HG03378 (cell line): ENCODE data around the gene ABCA13.
"Not testable (repeated sequence)": the region's sequence is repeated elsewhere in the genome, so short reads cannot be mapped to it uniquely, and the experiment has no call there.

Experiments used
- ATAC-seq: cut with Tn5 transposase; IDR thresholded peaks from one replicate; pipeline ENCODE4 v1.9.1; 2021; ENCODE audit warnings: mild to moderate bottlenecking, moderate library complexity; ENCODE audit not compliant: unreplicated experiment

Gene ABCA13

DNA sequence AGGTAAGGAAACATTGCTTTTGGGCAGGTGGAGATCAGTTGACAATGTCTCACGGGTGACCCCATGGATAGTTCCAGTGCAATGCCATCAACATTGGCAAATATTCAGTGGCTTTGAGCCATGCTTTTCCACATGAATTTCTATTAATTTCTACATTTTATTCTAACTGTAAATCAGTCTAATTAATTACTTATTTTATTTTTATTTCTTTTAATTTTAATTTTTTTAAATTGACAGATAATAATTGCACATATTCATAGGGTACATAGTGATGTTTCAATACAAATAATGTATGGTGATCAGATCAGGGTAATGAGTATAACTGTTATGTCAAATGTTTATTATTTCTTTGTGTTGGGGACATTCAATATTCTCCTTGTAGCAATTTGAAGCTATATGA is 3.8 kb downstream of the ABCA13 start:
- ATAC-seq = no peak

DNA sequence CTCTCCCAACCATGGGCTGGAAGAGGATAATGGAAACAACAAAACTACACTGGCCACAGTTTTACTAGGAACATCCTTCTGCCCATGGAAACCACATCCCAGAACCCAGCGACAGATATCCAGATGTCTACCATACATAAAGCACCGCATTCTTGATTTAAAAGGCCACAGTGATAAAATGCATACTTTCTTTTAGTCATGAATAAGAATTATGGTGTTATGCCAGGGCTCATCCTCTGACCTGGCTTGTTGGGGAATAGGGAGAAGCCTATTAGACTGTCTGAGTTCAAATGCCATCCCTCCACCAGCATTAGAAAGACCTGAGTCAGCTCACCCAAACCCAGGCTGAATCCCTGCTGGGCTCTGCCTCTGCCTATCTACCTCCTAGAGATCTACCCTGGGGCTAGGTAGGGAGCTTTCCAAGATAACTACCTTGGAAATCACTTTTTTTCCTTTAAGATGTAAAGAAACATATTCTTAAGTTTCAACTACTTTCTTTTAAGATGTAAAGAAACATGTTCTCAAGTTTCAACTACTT is 5.2 kb downstream of the ABCA13 start:
- no peak for ATAC-seq

DNA sequence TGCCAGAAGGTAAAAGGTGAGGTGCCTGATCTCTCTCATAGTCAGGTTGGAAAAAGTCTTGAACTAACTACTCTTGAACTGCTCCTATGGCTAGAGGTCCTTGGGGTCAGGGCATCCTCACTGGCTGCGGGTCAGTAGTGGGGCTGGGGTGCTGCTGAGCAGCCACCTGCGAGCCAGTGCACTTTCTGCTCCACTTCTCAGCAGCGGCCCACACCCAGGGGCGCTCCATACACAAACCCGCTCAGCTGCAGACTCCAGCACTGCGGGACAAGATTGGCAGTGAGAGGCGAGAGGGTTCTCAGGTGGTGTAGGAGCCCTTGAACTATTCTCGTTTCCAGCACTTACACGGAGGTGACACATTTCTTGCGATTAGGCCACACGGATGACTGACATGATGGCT is 6.0 kb downstream of the ABCA13 start:
- no peak for ATAC-seq

DNA sequence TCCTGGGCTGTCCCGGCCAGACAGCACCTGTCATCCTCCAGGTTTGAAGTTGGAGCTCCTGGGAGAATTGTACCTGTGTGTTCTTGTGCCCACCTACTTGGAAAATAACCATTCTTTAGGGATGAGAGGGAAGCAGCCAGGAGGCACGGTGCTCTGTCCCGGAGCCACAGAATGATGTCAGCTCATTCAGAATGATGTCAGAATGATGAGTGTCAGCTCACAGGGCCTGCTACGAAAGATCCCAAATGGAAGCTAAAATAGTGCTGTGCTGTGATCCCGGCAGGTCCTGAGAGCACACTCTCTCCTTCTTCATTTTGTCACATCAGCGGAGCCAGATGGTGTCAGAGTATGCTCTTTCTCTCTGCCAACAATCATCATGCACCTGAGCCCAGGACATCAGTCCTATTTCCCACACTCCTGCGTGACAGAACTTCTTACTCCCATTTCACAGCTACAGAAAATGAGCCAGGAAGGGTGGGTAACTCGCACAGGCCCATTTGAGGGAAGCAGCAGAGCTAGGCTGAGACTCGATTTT is 8.3 kb downstream of the ABCA13 start:
- no peak for ATAC-seq

DNA sequence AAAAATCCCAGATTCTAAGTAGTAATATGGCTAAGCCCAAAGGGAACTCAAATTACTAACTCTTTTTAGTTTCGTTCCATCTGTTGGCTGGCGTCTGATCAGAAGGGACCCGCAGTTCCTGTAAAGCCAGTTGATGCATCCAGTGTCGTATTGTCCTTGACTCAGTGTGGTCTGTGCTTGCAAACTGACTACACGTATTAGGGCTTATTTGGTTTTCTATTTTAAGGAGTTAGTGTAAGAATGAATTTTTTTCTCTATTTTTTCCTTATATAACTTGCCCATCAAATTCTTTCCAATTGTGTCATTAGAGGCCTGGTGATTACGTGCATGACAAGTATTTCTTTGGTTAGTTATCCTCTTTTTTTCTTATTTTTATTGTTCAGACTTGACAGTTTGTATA is 9.7 kb downstream of the ABCA13 start:
- ATAC-seq = no peak

DNA sequence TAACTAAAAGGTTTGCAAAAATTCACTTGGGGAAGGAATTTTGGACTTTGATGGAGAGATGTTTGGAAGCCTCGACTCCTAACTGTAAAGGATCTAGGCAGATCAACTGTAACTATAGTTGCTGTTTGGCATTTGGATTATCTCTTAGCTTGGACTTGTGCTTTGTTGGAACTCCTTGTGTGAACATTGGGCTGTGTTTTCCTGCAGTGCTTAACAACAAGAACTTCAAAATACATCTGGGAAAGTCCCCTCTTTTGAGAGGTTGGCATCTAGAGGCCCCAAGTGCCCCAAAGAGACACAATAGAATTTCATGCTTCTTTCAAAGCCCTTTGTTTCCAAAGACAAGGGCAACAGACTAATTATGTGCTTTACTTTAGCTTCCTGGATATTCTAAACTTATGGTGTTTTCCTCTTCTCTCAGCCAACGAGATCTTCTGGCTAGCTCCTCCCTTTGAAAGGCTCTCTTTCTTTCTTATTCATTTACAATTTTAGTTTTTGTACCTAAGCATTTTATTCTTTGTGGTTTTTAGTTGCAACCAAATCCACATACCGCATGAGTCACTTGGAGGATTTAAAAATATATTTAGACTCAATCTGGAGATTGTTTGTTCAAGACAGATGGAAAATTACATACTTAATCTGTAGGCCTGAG is 11.6 kb downstream of the ABCA13 start:
- no peak for ATAC-seq

DNA sequence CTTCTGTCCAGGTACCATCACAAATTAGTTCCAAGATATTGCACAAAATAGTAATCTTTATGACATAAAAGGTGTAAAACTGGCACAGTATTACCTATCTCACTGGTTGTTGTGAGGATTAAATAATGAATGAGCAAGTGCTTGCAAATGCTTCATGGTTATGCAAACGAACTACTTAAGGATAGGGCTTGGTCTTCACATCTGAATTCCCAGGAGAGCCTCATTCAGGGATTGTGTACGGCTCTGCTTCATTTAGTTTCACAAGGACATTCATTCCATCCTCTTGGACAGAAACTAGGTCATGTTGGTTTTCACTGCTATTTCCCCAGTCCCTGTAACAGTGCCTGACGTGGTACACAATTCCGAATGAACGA is 12.1 kb downstream of the ABCA13 start:
- no peak for ATAC-seq

DNA sequence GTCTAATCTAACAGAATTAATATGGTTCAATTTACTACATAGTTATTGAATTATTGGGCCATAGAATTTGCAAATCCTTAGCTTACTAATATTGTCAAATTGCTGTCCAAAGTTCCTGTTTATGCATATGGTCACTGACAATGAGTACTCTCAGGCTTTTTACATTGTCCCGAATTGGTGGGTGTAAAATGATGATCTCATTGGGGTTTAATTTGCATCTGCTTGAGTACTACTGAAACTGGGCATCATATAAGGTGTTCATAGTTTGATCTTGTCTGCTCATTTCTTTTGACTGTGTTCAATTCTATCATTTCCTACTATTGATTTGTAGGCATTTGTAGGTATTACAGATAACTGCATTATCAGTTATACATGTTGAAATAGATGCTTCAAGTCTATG is 12.7 kb downstream of the ABCA13 start:
- ATAC-seq = no peak

DNA sequence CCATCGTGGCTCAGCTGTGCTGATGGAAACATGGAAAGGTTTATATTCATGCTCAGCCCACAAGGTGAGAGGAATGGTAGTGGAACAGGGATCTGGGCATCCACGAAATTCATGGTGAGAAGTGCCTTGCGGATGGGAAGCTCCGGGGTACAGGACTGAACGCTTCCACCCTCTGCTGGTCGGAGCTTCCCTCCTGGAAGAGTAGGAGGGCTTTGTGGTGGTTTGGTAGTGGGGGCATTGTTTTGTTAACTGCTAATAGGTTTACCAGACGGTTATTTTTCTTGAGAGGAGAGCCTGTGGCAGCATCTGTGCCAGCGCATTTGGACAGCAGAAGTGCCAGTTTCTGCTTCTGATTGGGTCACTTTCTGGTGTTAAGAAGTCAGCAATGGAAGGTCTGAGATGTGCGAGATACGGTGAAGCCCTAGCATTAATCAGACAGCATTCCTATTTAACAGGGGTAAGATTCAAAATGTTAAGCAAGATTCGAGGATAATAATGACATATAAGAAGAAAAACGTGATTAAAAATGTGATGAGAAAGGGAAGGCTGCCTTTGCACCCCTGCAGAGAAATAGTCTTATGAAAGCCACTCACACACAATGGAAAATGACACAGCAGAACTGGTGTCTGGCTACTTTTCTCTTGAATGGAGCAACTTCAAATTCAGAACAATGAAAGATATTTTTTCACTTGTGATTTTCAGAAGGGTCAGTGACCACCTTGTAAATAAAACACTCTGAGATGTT is 17.7 kb downstream of the ABCA13 start:
- ATAC-seq = no peak

DNA sequence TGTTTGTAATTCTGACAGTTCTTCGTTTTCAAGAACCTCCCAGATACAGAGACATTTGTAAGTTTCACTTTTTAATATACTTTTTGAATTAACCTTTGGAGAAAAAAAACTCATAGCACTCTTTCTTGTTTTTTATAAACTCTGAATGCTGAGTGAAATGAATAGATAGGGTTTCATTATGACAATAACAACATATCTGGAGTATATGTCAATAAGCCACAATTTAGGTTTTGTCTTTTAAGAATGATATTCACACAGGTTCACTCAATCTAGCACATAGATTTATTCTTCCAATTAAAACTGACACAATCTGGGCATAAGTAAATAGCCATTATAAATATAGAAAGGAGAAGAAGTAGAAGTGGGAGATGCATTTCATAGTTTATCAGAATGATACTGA is 21.7 kb downstream of the ABCA13 start:
- no peak for ATAC-seq

DNA sequence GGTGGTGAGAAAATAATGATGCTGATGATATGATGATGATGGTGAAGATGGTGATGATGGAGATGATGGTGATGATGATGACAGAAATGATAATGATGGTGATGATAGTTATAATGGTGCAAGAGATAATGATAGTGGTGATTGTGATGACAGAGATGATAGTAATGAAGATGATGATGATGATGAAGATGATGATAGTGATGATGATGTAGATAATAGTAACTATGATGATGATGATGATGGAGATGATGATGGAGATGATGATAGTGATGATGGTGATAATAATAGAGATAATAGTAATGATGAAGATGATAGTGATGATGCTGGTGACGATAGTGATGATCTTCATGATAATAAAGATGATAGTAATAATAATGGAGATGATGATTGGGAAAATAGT is 22.2 kb downstream of the ABCA13 start:
- no peak for ATAC-seq

DNA sequence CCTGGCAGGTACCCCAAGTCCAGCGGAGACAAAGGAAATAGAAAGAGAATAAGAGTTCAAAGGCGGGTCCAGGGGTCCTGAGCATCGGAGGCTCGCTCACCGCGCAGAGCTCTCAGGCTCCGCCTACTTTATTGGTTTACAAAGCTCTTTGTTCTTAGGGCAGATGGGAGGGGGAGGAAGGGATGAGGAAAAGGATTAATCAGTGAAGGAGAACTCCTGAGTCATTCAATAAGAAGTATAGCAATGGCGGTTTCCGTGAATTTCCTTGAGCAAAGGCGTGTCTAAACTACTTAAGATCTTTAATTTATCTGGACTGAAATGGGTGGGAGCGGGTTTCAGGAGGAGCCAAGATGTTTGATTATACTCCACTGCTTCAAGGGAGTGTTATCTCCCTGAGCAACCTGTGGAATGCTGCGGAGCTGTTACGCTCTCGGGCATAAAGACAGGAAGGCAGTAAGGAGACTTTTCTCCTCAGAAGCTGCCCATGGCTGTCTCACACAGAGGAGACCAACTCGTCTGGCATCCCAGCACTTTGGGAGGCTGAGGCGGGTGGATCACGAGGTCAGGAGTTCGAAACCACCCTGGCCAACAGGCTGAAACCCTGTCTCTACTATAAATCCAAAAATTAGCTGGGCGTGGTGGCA is 29.8 kb downstream of the ABCA13 start:
- ATAC-seq = not testable (repeated sequence)

DNA sequence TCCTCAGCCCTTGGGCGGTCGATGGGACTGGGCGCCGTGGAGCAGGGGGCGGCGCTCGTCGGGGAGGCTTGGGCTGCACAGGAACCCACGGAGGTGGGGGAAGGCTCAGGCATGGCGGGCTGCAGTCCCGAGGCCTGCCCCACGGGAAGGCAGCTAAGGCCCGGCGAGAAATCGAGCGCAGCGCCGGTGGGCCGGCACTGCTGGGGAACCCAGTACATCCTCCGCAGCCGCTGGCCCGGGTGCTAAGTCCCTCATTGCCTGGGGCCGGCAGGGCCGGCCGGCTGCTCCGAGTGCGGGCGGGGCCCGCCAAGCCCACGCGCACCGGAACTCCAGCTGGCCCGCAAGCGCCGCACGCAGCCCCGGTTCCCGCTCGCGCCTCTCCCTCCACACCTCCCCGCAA is 31.7 kb downstream of the ABCA13 start:
- ATAC-seq = not testable (repeated sequence)

DNA sequence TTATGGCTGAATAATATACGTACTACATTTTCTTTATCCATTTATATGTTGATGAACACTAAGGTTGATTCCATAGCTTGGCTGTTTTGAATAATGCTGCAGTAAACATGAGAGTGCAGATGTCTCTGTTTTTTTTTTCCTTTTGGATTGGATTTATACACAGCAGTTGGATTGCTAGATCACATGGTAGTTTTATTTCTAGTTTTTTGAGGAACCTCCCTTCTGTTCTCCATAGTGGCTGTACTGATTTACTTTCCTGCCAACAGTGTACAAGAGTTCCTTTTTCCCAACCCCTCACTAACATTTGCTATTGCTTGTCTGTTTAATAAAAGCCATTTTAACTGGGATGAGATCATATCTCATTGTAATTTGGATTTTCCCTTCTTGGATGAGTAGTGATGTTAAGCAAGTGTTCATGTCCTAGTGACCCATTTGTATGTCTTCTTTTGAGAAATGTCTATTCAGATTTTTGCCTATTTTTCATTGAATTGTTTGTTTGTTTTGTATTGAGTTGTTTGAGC is 36.0 kb downstream of the ABCA13 start:
- ATAC-seq = no peak

DNA sequence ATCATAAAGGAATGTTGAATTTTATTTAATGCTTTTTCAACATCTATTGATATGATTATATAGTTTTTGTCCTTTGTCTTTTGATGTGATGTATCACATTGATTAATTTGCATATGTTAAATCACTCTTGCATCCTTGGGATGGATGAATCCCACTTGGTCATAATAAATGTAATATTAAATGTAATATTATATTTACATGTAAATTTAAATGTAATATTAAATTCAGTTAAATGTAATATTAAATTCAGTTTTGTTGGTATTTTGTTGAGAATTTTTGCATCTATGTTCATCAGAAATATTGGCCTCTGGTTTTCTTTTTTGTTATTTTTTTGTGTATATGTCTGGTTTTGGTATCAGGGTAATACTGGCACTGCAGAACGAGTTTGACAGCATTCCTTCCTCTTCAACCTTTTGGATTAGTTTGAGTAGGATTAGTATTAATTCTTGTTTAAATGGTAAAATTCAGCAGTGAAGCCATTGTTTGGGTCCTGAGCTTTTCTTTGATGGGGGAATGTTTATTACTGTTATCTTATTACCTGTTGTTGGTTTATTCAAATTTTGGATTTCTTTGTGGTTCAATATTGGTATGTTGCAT is 37.8 kb downstream of the ABCA13 start:
- no peak for ATAC-seq

DNA sequence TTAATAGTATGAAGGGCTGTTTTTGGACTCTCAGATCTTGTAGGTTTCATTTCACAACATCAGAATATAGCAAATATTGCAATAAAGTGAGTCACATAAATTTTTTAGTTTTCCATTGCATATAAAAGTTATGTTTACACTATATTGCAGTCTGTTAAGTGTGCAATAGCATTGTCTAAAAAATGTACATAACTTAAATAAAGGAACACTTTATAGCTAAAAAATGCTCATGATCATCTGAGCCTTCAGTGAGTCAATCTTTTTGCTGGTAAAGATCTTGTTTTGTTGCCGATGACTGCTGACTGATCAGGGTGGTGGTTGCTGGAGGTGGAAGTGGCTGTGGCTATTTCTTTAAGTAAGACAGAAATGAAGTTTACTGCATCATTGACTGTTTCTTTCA is 42.0 kb downstream of the ABCA13 start:
- ATAC-seq = no peak

DNA sequence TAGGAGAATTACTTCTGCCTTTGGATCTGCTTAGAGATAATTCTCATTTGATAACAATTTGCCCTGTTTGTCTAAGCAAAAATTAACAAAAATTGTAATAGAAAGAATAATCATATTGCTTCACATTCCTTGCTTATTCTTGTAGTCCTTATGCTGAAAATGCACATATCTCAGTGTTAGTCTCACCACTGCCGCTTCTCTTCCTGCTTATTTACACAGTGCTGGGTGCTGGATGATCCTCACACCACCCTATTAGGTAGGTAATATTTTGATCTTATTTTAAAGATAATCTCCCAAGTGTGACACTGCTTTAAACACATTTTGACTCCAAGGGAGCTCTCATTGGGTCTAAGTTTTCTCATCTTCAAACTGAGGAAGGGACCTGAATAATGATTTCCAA is 46.0 kb downstream of the ABCA13 start:
- no peak for ATAC-seq

DNA sequence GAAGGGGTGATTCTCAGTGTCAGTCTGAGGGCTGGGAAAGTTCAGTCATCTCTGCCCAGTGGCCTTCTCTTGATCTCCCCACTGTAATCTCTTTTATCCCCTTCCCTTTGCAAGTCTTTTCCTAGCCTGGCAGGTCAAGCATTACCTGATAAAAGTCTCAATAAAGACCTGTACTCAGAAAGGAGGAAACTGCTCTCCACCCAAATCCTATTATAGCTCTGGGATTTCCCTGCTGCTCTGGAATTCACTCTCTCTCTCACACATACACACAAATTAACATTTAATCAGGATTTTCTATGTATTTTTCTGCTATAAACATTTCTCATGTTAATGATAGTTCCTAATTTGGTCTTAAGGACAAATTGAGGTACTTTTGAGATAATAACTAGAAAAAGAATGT is 46.5 kb downstream of the ABCA13 start:
- ATAC-seq = no peak

DNA sequence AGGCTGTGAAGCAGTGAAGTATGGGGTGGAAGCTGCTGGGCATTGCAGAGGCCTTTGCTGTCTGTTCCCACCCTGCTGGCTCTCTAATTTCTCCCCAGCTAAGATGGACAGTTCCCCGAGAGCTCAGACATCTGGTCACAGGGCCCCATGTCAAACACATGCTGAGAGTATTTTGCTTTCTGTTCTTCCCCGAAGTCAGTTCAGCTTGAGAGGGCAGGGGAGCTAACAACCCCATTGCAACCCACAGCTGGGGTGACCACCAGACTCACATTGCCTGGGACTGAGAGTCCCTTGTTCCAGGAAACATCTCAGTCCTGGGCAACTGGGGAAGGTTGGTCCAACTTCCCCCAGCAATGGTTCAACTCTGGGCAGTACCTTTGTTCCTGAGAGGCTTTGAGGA is 52.8 kb downstream of the ABCA13 start:
- no peak for ATAC-seq

DNA sequence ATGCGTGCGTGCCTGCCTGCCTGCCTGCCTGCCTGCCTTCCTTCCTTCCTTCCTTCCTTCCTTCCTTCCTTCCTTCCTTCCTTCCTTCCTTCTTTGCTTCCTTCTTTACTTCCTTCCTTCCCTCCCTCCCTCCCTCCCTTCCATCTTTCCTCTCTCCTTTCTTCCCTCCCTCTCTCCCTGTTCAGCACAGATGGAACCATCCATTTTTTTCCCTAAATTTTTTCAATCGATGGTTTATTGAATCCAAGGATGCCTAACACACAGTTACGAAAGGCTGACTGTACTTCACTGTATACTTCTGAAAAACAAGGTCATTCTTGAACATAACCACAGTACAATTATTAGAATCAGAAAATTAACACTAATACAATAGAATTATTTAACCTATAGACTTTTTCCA is 53.8 kb downstream of the ABCA13 start:
- ATAC-seq = no peak

DNA sequence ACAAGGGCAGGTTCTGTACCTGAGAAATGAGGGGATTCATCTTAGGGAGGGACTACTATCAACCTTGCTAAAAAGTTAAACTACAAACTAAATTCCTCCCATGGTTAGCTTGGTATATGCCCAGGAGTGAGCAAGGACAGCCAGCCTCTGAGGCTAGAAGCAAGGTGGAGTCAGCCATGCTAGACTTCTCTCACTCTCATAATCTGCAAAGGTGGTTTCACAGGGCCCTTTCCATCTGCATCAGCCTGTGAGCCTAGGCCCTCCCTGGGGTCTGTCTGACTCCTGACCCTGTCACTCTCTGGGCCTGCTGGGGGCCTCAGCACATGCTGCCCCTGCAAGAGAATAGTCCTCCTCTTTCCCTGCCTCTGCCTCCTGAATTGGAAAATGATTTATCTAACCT is 66.1 kb downstream of the ABCA13 start:
- ATAC-seq = no peak
